Heart right ventricle (tissue), 16 donors: ENCODE measurements around the gene LSS. TPM values are rescaled to one million over a fixed set of nuclear protein-coding genes. Genes with fewer than 3 reads are reported as not detected.
A peak's percentile ranks its signal among the peaks of the same experiment; 100 is the strongest.

ENCODE experiments used
- ATAC-seq, 8 donors: fragments of 200-7000 bp; cut with Tn5 transposase; one replicate each; pipeline ENCODE4 v1.9.1; 2020; ENCODE audit warnings: mild to moderate bottlenecking in 8 of 8, moderate library complexity in 8 of 8, moderate number of reproducible peaks in 1 of 8
- DNase-seq, 2 donors: peaks; one replicate each; pipeline ENCODE4 v3.0.0-alpha.2; 2020
- H3K27ac ChIP-seq, 10 donors: fragments of 200-600 bp; sonication (generic) in 2 of 10; one replicate each; pipeline versions ENCODE4 v1.5.0 to v1.8.0; 2020 to 2022; ENCODE audit warnings: mild to moderate bottlenecking in 3 of 10
- H3K27me3 ChIP-seq, 7 donors: fragments of 200-600 bp; one replicate each; pipeline ENCODE4 v1.8.0; 2021 to 2022; ENCODE audit warnings: mild to moderate bottlenecking in 2 of 7
- H3K36me3 ChIP-seq, 9 donors: fragments of 200-600 bp; sonication (generic) in 1 of 9; one replicate each; pipeline versions ENCODE4 v1.5.0 to v1.8.0; 2020 to 2022; ENCODE audit warnings: mild to moderate bottlenecking in 2 of 9
- H3K4me1 ChIP-seq, 9 donors: fragments of 200-600 bp; sonication (generic) in 1 of 9; one replicate each; pipeline versions ENCODE4 v1.5.0 to v1.8.0; 2020 to 2022; ENCODE audit warnings: mild to moderate bottlenecking in 4 of 9
- H3K4me3 ChIP-seq, 10 donors: fragments of 200-600 bp; sonication (generic) in 2 of 10; one replicate each; pipeline versions ENCODE4 v1.5.0 to v1.8.0; 2020 to 2022; ENCODE audit warnings: mild to moderate bottlenecking in 7 of 10, moderate library complexity in 2 of 10
- H3K9me3 ChIP-seq, 11 donors: fragments of 200-600 bp in 10 of 11; sonication (generic) in 2 of 11; one replicate each; pipeline versions ENCODE4 v1.5.0 to v1.8.0; 2013 to 2022; ENCODE audit warnings: mild to moderate bottlenecking in 2 of 11, control low read depth in 1 of 11, moderate library complexity in 1 of 11
- WGBS, 2 donors: extraction: QIAGEN DNeasy Blood & Tissue Kit; methylation state at CpG; one replicate each; pipeline ENCODE4 v1.1.7; 2013; ENCODE audit warnings: inconsistent platforms in 1 of 2; 5-methylcytosine and 5-hydroxymethylcytosine counted together
- intact Hi-C, 10 donors: fragments of 100-400 bp; cut with DNase I; formaldehyde crosslinking; loops; one replicate each; pipeline versions ENCODE4 v1.11.1 to v1.14.2; 2022
- polyA plus RNA-seq, 2 donors: library from polyadenylated mRNA; stranded (reverse); fragments of 200-250 nt; gene quantifications; one replicate each; pipeline ENCODE4 v1.2.3, GENCODE V29; 2013
- total RNA-seq, 10 donors: library from RNA; stranded (reverse); fragmentation: NEBNext Ultra II Directional in 3 of 10; extraction: Animal tissue kit (Norgen Biotek cat#: 25700) in 3 of 10; gene quantifications; one replicate each; pipeline versions ENCODE4 v1.2.1 to v1.2.4, GENCODE V29; 2021 to 2023
- TF ChIP-seq, protein P1 (sequence below), 9 donors: fragments of 200-600 bp; sonication (generic) in 2 of 9; IDR thresholded peaks; one replicate each; pipeline versions ENCODE4 v1.5.0 to v1.8.0; 2021 to 2022; ENCODE audit warnings: antibody characterized with exemption in 9 of 9, mild to moderate bottlenecking in 5 of 9, moderate library complexity in 1 of 9
- donor health status: Arrhythmogenic right ventricular cardiomyopathy.
- donor health status: ischemic (EF 13 %, LVEDD 7.1; RV severe dilation, severe dysfunction).
- donor health status: healthy with polysubstance abuse.
- donor health status: DM: no; HTN: yes; CAD: no.
- donor health status: DM: no; HTN: no; CAD: no.
- donor health status: ischemic (EF 25% LVEDD 6.9; RV normal size, moderate dysfunction).
- donor health status: ischemic (EF 25% LVEDD 5.7; RV mildly dilated, moderate dysfunction).
- donor health status: healthy.
- donor health status: DM: yes; HTN: yes; CAD: no.
- donor health status: Ischemic cardiomyopathy.
- donor health status: ischemic (EF 35%, LVEDD 5.7; RV mildly dilated, moderate dysfunction).
- donor health status: nonischemic (EF 11% LVEDD 7.7; RV severe dilation, severe dysfunction).
- donor health status: DM: yes; HTN: yes; CAD: no.
- donor health status: PGD.
- donor health status: ischemic (EF 29% LVEDD 5.4; RV normal size, mild dysfunction).
- donor health status: nonischemic (EF 23%, LVEDD 6.1; RV moderate dilation, normal function).

The LSS gene
- total and polyA plus RNA-seq, 12 donors, result 22.5 to 74.7 (median 40.7) TPM

DNA sequence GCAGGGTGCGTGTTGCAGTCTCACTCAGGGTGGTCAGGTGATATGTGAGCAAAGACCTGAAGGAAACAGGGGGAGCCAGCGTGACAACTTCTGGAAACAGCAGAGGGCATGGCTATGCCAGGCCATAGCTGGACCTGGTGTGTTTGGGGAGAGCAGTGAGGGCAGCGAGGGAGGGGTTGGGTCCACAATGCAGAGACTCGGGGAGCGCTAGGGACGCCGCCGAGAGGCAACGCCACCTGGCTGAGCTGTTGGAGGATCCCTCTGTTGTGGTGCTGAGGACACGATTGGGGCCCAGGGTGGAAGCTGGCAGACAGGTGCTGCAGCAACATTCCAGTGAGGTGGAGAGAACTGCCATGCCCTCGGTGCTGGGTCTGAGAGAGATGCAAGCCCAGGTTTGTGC lies 26.6 kb upstream of the LSS start:
- H3K27me3 ChIP-seq, result no peaks in the 10 kb centered on the region
- H3K9me3 ChIP-seq, result no peaks in the 10 kb centered on the region
- ATAC-seq (peak in 1 of 8 donors; percentile 6), DNase-seq (no peak)
- H3K36me3 ChIP-seq, result peaks cover 0 to 100% (median 81%) of the 10 kb centered on the region in 9 donors
- WGBS, 2 donors, result 84 to 85% methylated on average over 11 of the region's 11 CpGs
- intact Hi-C loops, result loop anchor here in 4 of 10 donors (5.0 to 10.0 kb wide), 4 partner anchors 110 to 283 kb away; no protein-coding TSS in a partner anchor
- TF ChIP-seq, protein P1, sequence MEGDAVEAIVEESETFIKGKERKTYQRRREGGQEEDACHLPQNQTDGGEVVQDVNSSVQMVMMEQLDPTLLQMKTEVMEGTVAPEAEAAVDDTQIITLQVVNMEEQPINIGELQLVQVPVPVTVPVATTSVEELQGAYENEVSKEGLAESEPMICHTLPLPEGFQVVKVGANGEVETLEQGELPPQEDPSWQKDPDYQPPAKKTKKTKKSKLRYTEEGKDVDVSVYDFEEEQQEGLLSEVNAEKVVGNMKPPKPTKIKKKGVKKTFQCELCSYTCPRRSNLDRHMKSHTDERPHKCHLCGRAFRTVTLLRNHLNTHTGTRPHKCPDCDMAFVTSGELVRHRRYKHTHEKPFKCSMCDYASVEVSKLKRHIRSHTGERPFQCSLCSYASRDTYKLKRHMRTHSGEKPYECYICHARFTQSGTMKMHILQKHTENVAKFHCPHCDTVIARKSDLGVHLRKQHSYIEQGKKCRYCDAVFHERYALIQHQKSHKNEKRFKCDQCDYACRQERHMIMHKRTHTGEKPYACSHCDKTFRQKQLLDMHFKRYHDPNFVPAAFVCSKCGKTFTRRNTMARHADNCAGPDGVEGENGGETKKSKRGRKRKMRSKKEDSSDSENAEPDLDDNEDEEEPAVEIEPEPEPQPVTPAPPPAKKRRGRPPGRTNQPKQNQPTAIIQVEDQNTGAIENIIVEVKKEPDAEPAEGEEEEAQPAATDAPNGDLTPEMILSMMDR (IDR thresholded peaks at IDR 0.05), result no peak
- H3K4me3 ChIP-seq, result no peak overlapping the region
- H3K4me1 ChIP-seq, result peaks cover 0 to 26% (median 3%) of the 10 kb centered on the region in 9 donors
- peak overlapping the region in 1 of 10 donors; percentile 9 for H3K27ac ChIP-seq

DNA sequence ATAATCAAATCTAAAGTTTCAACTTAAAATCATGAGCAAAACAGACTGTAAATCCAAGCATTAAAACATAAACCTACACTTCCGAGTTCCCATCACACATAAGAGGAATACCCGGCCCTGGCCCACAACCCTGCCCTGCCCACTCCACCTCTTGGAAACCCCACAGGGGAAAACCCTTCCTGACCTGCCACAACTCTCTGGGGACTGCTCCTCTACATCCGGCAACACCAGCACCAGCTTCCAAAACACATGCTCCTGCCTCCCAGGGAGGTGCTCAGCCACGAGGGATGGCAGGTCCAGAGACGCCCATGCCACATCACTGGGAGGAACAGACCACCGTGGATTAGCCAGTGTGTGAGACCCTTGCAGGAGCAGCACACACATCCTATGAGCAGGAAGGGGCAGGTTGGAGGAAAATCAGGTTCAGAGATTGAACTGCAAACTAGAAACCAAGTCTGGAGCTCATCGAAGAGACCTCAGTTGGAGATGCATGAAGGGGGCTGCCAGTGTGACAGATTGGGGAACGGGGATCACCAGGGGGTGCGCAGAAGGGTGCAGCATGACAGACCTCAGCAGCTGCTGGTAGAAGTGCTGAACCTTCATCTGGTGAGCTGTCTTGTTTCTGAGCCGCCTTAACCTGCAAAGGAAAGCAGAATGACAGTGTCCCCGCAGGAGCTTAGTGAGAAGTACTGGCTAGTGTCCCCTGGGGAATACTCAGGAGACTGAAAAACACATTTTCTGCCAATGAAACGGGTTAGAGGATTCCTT lies 25.8 kb upstream of the LSS start:
- no peak overlapping the region for H3K4me3 ChIP-seq
- intact Hi-C loops, result loop anchor here in 2 of 10 donors (10.0 kb wide), 2 partner anchors 110 to 280 kb away; no protein-coding TSS in a partner anchor
- WGBS, 2 donors, result 79 to 82% methylated on average over 12 of the region's 12 CpGs

DNA sequence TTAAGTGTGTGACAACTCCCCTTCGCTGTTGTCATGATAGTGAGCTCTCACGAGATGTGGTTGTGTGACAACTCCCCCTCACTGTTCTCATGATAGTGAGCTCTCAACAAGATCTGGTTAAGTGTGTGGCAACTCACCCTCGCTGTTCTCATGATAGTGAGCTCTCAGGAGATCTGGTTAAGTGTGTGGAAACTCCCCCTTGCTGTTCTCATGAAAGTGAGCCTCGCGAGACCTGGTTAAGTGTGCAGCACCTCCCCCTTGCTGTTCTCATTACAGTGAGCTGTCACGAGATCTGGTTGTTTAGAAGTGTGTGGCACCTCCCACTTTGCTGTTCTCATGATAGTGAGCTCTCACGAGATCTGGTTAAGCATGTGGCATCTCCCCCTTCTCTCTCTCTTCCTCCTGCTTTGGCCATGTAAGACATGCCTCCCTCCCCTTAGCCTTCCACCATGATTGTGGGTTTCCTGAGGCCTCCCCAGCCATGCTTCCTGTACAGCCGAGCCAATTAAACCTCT lies 25.1 kb upstream of the LSS start:
- no peak for ATAC-seq
- peak overlapping the region in 1 of 10 donors; percentile 20 for H3K27ac ChIP-seq
- intact Hi-C loops, result loop anchor here in 2 of 10 donors (10.0 kb wide), 2 partner anchors 109 to 279 kb away; no protein-coding TSS in a partner anchor

More for the DNA sequence above, 25.8 kb upstream of the LSS start:
- Histone ChIP-seq H3K36me3 (peaks cover 0 to 100% (median 79%) of the 10 kb centered on the region in 9 donors), H3K4me1 (peaks cover 0 to 26% (median 3%) of the 10 kb centered on the region in 9 donors), H3K27ac (peak overlapping the region in 2 of 10 donors; percentile 9 to 20), H3K27me3 (no peaks in the 10 kb centered on the region), H3K9me3 (no peaks in the 10 kb centered on the region)
- TF ChIP-seq, protein P1 (IDR thresholded peaks at IDR 0.05), result no peak
- no peak for DNase-seq
- no peak for ATAC-seq

DNA sequence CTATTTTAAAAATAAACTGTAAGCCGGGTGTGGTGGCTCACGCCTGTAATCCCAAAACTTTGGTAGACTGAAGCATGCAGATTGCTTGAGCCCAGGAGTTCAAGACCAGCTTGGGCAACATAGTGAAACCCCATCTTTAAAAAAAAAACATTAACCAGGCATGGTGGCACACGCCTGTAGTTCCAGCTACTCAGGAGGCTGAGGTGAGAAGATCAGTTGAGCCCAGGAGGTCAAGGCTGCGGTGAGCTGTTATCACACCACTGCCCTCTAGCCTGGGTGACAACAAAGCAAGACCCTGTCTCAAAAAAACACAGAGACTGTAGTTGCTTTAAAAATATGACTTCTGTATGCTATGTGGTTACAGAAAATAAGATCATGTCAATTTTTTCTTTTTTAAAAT lies 24.3 kb upstream of the LSS start:
- no peaks in the 10 kb centered on the region for H3K27me3 ChIP-seq
- H3K27ac ChIP-seq, result no peak overlapping the region
- DNase-seq, result no peak
- no peak overlapping the region for H3K4me3 ChIP-seq
- intact Hi-C loops, result loop anchor here in 2 of 10 donors (10.0 kb wide), 2 partner anchors 108 to 278 kb away; no protein-coding TSS in a partner anchor
- H3K9me3 ChIP-seq, result no peaks in the 10 kb centered on the region
- TF ChIP-seq, protein P1 (IDR thresholded peaks at IDR 0.05), result no peak
- peaks cover 0 to 100% (median 64%) of the 10 kb centered on the region in 9 donors for H3K36me3 ChIP-seq
- 92 to 95% methylated on average over 4 of the region's 4 CpGs for WGBS, 2 donors
- no peak for ATAC-seq
- H3K4me1 ChIP-seq, result peaks cover 0 to 30% (median 3%) of the 10 kb centered on the region in 9 donors

More for the DNA sequence above, 25.1 kb upstream of the LSS start:
- TF ChIP-seq, protein P1 (IDR thresholded peaks at IDR 0.05), result no peak
- WGBS, 2 donors, result 57 to 69% methylated on average over 8 of the region's 8 CpGs
- DNase-seq, result no peak
- Histone ChIP-seq H3K36me3 (peaks cover 0 to 100% (median 72%) of the 10 kb centered on the region in 9 donors), H3K27me3 (no peaks in the 10 kb centered on the region), H3K9me3 (no peaks in the 10 kb centered on the region), H3K4me3 (no peak overlapping the region), H3K4me1 (peaks cover 0 to 26% (median 3%) of the 10 kb centered on the region in 9 donors)
